ENCODE data around the gene EZR.
"Not testable (repeated sequence)": the region's sequence is repeated elsewhere in the genome, so short reads cannot be mapped to it uniquely, and the experiment has no call there.

Gene EZR

DNA sequence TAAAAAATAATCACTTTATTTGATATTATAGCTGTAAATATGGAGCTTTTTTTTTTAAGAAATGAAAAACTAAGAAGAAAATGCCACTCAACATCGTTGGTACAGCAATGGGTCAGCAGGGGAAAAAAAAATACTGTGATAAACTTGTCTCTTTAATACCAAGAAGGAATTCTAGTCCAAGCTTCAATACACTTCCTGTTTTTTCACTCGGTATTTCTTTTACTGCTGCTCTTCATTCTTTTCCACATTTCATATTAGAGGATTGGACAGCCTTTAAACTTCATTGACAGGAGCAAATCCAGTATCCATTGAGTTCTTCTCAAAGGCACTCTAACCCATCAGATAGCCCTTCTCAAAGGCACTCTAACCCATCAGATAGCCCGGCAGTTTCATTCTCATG lies 22.2 kb upstream of the EZR start:
- no peak overlapping the region for H3K4me3 ChIP-seq (ENCODE audit: low read length)
- DNase-seq (ENCODE audit: low read depth), result no peak
- TF ChIP-seq, protein P1, sequence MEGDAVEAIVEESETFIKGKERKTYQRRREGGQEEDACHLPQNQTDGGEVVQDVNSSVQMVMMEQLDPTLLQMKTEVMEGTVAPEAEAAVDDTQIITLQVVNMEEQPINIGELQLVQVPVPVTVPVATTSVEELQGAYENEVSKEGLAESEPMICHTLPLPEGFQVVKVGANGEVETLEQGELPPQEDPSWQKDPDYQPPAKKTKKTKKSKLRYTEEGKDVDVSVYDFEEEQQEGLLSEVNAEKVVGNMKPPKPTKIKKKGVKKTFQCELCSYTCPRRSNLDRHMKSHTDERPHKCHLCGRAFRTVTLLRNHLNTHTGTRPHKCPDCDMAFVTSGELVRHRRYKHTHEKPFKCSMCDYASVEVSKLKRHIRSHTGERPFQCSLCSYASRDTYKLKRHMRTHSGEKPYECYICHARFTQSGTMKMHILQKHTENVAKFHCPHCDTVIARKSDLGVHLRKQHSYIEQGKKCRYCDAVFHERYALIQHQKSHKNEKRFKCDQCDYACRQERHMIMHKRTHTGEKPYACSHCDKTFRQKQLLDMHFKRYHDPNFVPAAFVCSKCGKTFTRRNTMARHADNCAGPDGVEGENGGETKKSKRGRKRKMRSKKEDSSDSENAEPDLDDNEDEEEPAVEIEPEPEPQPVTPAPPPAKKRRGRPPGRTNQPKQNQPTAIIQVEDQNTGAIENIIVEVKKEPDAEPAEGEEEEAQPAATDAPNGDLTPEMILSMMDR (IDR thresholded peaks at IDR 0.05; ENCODE audit: insufficient read depth, low read depth, low read length, missing control alignments), result no peak

DNA sequence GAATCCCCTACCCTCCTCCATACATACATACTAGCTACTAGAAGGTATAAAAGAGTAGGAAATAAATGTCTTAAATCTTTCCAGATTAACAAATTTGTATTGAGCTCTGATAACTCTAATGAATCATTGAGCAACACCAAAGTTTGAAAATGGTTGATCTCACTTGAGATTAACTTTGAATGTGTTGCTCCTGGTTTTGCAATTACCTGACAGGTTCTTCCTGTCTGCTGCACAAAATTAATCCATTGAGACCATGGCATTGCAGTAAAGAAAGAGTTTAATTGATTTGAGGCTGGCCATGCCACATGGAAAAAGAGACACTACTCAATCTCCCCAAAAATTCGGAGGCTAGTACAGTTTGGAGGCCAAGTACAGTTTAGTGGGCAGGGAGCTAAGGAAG lies 21.3 kb upstream of the EZR start:
- TF ChIP-seq, protein P1 (IDR thresholded peaks at IDR 0.05; ENCODE audit: insufficient read depth, low read depth, low read length, missing control alignments), result no peak
- DNase-seq (ENCODE audit: low read depth), result no peak
- H3K4me3 ChIP-seq (ENCODE audit: low read length), result no peak overlapping the region

DNA sequence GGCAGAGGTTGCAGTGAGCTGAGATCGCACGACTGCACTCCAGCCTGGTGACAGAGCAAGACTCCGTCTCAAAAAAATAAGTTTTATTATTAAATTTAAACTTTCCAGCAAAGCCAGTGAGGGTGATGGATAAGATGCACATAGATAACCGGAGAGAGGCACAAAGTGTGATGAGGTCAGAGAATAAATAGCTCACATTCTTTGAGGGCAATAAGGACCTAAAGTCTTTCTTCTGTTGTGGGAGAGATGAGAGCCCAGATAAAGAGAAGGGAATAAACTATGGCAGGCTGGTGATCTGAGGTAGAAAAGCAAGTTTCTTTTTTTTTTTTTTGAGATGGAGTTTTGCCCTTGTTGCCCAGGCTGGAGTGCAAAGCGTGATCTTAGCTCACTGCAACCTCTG lies 20.6 kb upstream of the EZR start:
- TF ChIP-seq, protein P1 (IDR thresholded peaks at IDR 0.05; ENCODE audit: insufficient read depth, low read depth, low read length, missing control alignments), result no peak
- no peak for DNase-seq (ENCODE audit: low read depth)
- no peak overlapping the region for H3K4me3 ChIP-seq (ENCODE audit: low read length)

DNA sequence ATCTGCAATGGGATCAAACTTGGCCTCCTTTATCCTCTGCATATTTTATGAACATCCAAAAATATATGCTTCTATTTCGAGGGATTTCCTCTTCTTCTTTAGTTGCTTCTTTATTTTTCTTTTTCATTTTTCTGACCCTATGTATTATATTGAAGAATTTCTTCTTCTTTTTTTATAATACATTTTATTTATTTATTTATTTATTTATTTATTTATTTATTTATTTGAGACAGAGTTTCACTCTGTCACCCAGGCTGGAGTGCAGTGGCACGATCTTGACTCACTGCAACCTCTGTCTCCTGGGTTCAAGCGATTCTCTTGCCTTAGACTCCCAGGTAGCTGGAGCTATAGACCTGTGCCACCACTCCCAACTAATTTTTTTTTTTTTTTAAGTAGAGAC lies 19.6 kb upstream of the EZR start:
- DNase-seq (ENCODE audit: low read depth); H3K4me3 ChIP-seq (ENCODE audit: low read length): not testable (repeated sequence)

DNA sequence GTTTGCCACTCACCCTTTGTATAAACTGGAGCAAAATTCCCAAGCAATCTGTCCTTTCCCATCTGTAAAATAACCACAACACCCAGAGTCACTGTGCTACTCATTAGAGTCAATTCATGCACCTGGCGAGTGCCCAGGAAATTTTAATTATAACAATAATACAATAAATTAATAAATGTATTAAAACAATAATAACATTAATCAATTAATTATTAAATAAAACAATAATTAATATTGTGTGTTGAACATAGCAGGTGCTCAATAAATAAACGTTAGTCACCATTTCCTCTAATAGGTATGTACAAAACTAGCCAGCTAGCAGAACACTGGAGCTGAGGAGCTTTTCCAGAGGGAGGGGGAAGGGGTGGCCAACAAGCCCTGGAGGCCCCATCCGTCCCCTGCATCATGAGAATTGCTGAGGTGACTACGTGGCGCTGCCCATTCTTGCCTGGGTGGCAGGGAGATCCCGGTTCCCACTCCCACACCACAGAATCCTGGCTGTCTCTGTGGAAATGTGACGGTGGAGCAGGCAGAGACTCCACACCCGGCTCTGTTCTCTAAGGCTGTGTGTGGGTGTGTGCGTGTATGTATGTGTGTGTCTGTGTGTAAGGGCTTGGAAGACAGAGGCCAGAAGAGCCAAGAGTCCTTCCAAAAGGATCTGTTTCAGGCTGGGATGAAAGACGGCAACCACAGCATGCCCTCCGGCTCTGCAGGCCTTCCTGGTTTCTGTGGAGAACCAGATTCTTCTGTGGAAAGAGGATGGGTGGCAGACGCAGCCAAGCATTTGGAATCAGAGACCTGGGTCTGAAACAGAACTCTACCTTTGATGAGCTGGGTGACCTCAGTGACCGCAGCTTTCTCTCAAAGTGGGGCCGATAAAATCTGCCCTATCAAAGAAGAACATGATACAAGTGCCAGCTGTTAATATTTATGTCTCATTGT lies 18.8 kb upstream of the EZR start:
- peak; percentile 77 for DNase-seq (ENCODE audit: low read depth)

DNA sequence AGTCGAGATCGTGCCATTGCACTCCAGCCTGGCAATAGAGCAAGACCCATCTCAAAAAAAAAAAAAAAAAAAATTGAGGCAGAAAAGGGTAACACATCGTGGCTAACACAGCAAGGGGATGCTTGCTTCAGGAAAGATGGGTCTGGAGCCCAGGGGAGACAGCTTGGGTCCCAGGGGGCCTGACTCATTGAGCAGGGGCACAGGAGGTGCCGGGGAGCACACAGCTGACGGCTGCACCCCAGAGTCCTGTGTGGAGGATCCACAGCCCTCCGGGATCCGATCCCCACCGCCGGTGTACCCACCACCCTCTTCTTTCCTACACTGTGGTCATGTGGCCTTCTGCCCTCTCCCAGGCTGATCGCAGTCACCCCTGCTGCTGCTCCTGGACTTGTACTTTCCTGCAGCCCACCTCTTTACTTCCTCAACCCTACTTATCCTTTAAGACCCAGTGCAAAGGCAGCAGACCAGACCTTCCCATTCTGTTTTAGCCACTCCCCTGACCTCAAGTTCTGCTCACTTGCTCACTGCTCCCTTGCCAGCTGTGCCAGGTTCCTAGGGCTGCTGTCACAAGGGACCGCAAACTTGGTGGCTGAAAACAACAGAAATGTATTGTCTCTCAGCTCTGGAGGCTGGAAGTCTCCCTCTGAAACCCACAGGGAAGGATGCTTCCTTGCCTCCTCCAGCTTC lies 17.6 kb upstream of the EZR start:
- TF ChIP-seq, protein P1 (IDR thresholded peaks at IDR 0.05; ENCODE audit: insufficient read depth, low read depth, low read length, missing control alignments), result no peak
- H3K4me3 ChIP-seq (ENCODE audit: low read length), result no peak overlapping the region
- DNase-seq (ENCODE audit: low read depth), result no peak

More for the DNA sequence above, 18.8 kb upstream of the EZR start:
- H3K4me3 ChIP-seq (ENCODE audit: low read length), result no peak overlapping the region
- TF ChIP-seq, protein P1 (IDR thresholded peaks at IDR 0.05; ENCODE audit: insufficient read depth, low read depth, low read length, missing control alignments), result no peak

DNA sequence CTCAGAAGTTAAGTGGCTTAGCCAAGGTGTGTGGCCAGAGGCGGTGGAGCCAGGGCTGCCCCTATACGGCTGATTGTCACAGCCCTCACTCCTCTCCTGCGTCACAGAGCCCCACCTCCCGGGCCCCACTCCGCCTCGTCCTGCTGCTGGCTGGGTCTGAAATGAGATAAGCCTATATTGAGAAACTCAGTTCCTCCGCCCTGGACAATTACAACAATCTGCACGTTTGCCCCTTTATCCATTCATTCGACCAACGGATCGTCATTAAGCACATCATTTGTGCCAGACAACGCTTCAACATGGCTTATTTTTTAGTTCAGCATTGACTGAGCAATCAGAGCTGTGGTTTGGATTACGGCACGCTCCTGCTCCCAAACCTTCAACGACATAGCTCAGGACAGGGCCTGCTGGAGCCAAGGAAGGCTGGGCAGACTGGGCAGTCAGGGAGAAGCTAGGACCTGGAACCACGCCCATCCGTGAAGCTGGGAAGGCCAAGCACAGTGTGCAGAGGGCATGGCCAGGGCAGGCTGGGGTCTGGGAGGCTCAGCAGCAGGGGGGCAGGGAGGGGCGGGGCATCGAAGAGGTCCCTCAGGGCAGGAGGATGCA lies 16.6 kb upstream of the EZR start:
- DNase-seq (ENCODE audit: low read depth), result no peak
- no peak overlapping the region for H3K4me3 ChIP-seq (ENCODE audit: low read length)
- TF ChIP-seq, protein P1 (IDR thresholded peaks at IDR 0.05; ENCODE audit: insufficient read depth, low read depth, low read length, missing control alignments), result no peak

Data from epithelial cell of esophagus (primary cell).